HG03060 (cell line): ENCODE data around the gene PON1.

Experiments used
- ATAC-seq: cut with Tn5 transposase; IDR thresholded peaks from one replicate; pipeline ENCODE4 v1.9.1; 2021; ENCODE audit warnings: low read depth, moderate number of reproducible peaks; ENCODE audit not compliant: unreplicated experiment

Gene PON1

DNA sequence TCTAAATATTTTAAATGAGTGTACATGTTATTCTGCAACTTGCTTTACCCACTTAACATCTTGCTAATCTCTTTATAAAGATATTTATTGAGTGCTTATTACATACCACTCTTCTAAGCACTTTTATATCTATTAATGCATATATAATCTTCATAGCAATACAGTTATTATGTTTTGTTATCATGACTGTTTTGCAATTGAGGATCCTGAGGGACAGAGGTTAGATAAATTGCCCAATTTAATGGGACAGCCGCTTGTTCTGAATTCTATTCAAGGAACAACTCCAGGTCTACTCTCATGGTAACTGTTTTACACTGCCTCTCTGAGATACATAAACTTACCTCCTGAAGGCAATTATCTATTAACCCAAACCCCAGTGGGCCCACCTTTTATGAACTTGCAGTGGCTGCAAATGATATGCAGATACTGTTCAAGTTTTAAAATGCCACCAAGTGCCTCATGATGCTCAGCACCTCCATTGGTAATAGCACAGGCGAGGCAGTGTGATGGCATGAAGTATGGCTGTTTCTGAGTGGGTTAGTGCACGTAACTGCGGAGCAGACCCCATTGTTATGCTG is 60.5 kb downstream of the PON1 start:
- ATAC-seq: no peak

DNA sequence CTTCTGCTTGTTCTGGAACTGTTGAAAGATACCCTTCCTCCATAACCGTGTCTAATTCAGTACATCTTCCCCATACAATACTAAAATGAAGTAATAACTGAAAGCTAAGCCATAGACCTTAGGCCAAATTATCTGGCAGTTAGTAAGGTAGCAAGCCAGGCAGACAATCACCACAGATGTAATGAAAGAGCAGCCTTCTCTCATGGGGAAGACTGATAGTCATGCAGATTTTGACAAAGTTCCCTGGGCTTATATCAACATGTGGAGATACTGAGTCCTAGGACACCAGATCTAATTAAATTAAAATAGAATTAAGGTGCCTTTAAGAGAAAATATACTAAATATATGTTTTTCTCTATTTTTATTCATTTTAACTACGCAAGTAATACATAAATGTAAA is 61.5 kb downstream of the PON1 start:
- no peak for ATAC-seq

- ATAC-seq: no peak
These were observed 62.4 kb downstream of the PON1 start for GRCh38 chr7:95261895-95262415.

DNA sequence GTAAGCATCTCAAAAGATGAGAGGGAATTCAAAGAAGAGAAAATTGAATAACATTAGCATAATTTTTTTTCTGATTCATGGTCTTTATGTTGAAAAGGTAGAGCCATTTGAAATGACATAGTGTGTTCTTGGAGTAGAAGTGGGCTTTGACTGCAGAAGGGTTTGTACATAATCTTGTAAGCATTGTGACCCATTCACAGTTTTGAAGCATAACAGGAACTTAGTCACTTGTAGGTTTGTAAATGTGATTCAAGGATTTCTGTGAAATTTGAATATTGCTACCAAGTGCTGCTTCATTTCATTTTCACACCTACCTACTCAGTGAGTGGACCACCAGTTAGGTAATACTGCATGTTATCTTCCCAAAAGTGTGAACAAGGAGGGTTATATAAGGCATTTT is 68.6 kb downstream of the PON1 start:
- ATAC-seq: no peak

GRCh38 chr7:95253986-95254385 is 70.3 kb downstream of the PON1 start:
- no peak for ATAC-seq

DNA sequence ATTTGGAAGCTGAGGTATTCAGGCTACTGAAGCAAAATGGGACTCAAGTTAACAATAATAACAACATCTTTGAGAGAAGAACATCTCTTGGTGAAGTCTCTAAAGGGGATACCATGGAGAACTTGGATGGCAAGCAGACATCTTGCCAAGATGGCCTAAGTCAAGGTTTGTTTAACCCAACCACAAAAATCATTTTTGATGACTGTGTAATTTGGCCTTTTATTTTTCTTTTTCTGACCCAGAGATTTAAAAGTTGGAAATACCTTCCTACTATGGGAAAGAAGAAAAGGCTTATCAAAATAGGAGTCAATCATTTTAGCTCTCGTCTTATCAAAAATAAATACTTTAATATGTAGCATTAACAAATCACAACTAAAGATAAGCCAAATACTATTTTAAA is 72.4 kb downstream of the PON1 start:
- ATAC-seq: no peak

GRCh38 chr7:95250571-95250970 is 73.8 kb downstream of the PON1 start:
- no peak for ATAC-seq
